Tibial nerve (tissue), 4 donors: ENCODE data around the gene B3GNT8. TPM values are rescaled to one million over a fixed set of nuclear protein-coding genes. Genes with fewer than 3 reads are reported as not detected.

Experiments used
- DNase-seq, 2 donors: peaks; one replicate each; pipeline ENCODE4 v3.0.0-alpha.2; 2019; ENCODE audit warnings: low spot score in 2 of 2
- H3K27ac ChIP-seq, 4 donors: fragments of 200-600 bp; sonication (generic) in 3 of 4; one replicate each; pipeline ENCODE4 v1.5.1; 2017 to 2019; ENCODE audit warnings: mild to moderate bottlenecking in 1 of 4
- H3K27me3 ChIP-seq, 2 donors: fragments of 200-600 bp; sonication (generic) in 1 of 2; one replicate each; pipeline versions ENCODE4 v1.5.1 to v1.6.0; 2017 to 2019
- H3K36me3 ChIP-seq, 3 donors: fragments of 200-600 bp; sonication (generic); one replicate each; pipeline ENCODE4 v1.5.1; 2018 to 2019
- H3K4me1 ChIP-seq, 4 donors: fragments of 200-600 bp; sonication (generic) in 3 of 4; one replicate each; pipeline ENCODE4 v1.5.1; 2017 to 2019
- H3K4me3 ChIP-seq, 4 donors: fragments of 200-600 bp; sonication (generic) in 3 of 4; one replicate each; pipeline ENCODE4 v1.5.1; 2017 to 2019; ENCODE audit warnings: mild to moderate bottlenecking in 1 of 4, moderate library complexity in 1 of 4
- H3K9me3 ChIP-seq, 4 donors: fragments of 200-600 bp; sonication (generic) in 3 of 4; one replicate each; pipeline ENCODE4 v1.5.1; 2017 to 2019
- CTCF ChIP-seq, 5 experiments: fragments of 200-600 bp in 3 of 5; fragments of 450-650 bp in 2 of 5; sonication (generic) in 3 of 5; IDR thresholded peaks; one replicate each; pipeline ENCODE4 v1.5.1; 2016 to 2019; ENCODE audit warnings: antibody characterized with exemption in 5 of 5, mild to moderate bottlenecking in 3 of 5, moderate library complexity in 2 of 5
- EP300 ChIP-seq, 2 donors: sonication (generic); formaldehyde crosslinking; IDR thresholded peaks; one replicate each; pipeline ENCODE4 v1.6.1; 2017; ENCODE audit warnings: antibody characterized with exemption in 2 of 2, mild to moderate bottlenecking in 1 of 2
- POLR2A ChIP-seq, 2 donors: fragments of 450-650 bp; IDR thresholded peaks; one replicate each; pipeline ENCODE4 v1.6.1; 2017; ENCODE audit warnings: antibody characterized with exemption in 2 of 2, mild to moderate bottlenecking in 2 of 2, moderate library complexity in 2 of 2
- WGBS, 2 donors: methylation state at CpG; one replicate each; pipeline ENCODE4 v1.1.5; 2018; 5-methylcytosine and 5-hydroxymethylcytosine counted together
- total RNA-seq, 4 donors: library from RNA; depleted of rRNA; stranded (reverse); fragments of >200 nt; gene quantifications; one replicate each; pipeline ENCODE4 v1.1.0, GENCODE V29; 2016

B3GNT8 gene
- total RNA-seq, 4 donors from 2014 or later, result 3.8 to 9.0 (median 5.7) TPM

GRCh38 chr19:41425174-41426115 lies 1.7 kb downstream of the B3GNT8 start:
- Histone ChIP-seq H3K27me3 (no peaks in the 10 kb centered on the region), H3K4me3 (no peak overlapping the region), H3K36me3 (peaks cover 0 to 76% (median 16%) of the 10 kb centered on the region in 3 donors), H3K27ac (peak overlapping the region in 3 of 4 donors; percentile 24 to 92 (median 89)), H3K4me1 (peaks cover 0 to 50% (median 11%) of the 10 kb centered on the region in 4 donors), H3K9me3 (no peaks in the 10 kb centered on the region)
- WGBS, 2 donors, result 85 to 86% methylated on average over 12 to 21 of the region's 28 CpGs
- DNase-seq, result no peak
- no peak for TF ChIP-seq POLR2A (IDR thresholded peaks at IDR 0.05)
- no peak for TF ChIP-seq CTCF (IDR thresholded peaks at IDR 0.05)
- no peak for TF ChIP-seq EP300 (IDR thresholded peaks at IDR 0.05)

DNA sequence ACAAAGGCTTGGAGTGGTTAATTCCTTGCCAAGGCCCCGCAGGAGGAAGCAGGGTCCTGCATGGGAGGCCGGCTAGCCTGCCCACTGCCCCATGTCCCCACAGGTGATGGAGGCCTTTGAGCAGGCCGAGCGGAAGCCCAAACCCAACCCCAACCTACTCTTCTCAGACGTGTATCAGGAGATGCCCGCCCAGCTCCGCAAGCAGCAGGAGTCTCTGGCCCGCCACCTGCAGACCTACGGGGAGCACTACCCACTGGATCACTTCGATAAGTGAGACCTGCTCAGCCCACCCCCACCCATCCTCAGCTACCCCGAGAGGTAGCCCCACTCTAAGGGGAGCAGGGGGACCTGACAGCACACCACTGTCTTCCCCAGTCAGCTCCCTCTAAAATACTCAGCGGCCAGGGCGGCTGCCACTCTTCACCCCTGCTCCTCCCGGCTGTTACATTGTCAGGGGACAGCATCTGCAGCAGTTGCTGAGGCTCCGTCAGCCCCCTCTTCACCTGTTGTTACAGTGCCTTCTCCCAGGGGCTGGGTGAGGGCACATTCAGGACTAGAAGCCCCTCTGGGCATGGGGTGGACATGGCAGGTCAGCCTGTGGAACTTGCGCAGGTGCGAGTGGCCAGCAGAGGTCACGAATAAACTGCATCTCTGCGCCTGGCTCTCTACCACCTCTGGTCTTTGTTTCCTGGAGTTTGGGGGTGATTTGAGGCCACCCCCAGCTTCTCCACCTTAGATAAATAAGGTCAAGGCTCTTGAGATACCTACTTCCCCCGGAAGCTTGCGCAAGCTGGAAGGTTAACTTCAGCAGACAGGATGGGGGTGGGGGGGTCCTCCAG lies 2.6 kb downstream of the B3GNT8 start:
- H3K27me3 ChIP-seq, result no peaks in the 10 kb centered on the region
- TF ChIP-seq EP300 (IDR thresholded peaks at IDR 0.05), result no peak
- TF ChIP-seq CTCF (IDR thresholded peaks at IDR 0.05), result no peak
- no peak for TF ChIP-seq POLR2A (IDR thresholded peaks at IDR 0.05)
- 83 to 86% methylated on average over 19 to 21 of the region's 21 CpGs for WGBS, 2 donors
- H3K9me3 ChIP-seq, result no peaks in the 10 kb centered on the region
- DNase-seq, result no peak
- peaks cover 0 to 50% (median 11%) of the 10 kb centered on the region in 4 donors for H3K4me1 ChIP-seq
- H3K4me3 ChIP-seq, result no peak overlapping the region
- H3K27ac ChIP-seq, result peak overlapping the region in 1 of 4 donors; percentile 50
- peaks cover 0 to 78% (median 20%) of the 10 kb centered on the region in 3 donors for H3K36me3 ChIP-seq

GRCh38 chr19:41422955-41423354 lies 4.2 kb downstream of the B3GNT8 start:
- H3K36me3 ChIP-seq, result peaks cover 0 to 85% (median 27%) of the 10 kb centered on the region in 3 donors
- DNase-seq, result no peak
- no peaks in the 10 kb centered on the region for H3K9me3 ChIP-seq
- no peak overlapping the region for H3K27ac ChIP-seq
- 89 to 94% methylated on average over 12 of the region's 12 CpGs for WGBS, 2 donors
- TF ChIP-seq EP300 (IDR thresholded peaks at IDR 0.05), result no peak
- no peak for TF ChIP-seq POLR2A (IDR thresholded peaks at IDR 0.05)
- no peak for TF ChIP-seq CTCF (IDR thresholded peaks at IDR 0.05)
- peaks cover 0 to 41% (median 3%) of the 10 kb centered on the region in 4 donors for H3K4me1 ChIP-seq
- H3K4me3 ChIP-seq, result no peak overlapping the region
- H3K27me3 ChIP-seq, result no peaks in the 10 kb centered on the region

DNA sequence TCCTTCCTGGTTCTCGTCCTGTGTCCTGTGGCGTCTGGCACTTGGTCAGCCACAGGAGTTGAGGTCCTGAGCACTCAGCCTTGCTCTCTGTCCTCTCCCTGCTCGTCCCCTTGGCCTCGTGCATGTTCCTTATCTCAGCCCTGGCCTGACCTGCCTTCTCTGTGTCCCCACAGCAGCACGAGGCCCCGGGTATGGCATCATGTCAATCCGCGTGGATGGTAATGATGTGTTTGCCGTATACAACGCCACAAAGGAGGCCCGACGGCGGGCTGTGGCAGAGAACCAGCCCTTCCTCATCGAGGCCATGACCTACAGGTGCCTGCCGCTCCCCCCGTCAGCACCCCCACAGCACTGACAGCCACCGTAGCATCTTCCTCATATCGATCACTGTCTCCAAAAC lies 4.7 kb downstream of the B3GNT8 start:
- no peaks in the 10 kb centered on the region for H3K9me3 ChIP-seq
- TF ChIP-seq EP300 (IDR thresholded peaks at IDR 0.05) (no peak), POLR2A (IDR thresholded peaks at IDR 0.05) (no peak), CTCF (IDR thresholded peaks at IDR 0.05) (no peak)
- peaks cover 0 to 89% (median 27%) of the 10 kb centered on the region in 3 donors for H3K36me3 ChIP-seq
- no peak for DNase-seq
- H3K4me3 ChIP-seq, result no peak overlapping the region
- H3K27ac ChIP-seq, result no peak overlapping the region
- H3K4me1 ChIP-seq, result peaks cover 0 to 36% (median under 1%) of the 10 kb centered on the region in 4 donors
- 86 to 90% methylated on average over 18 of the region's 18 CpGs for WGBS, 2 donors
- H3K27me3 ChIP-seq, result no peaks in the 10 kb centered on the region
